NCI-H2227 treated with DMSO at 0.1 percent for 48 hours (cell line): ENCODE measurements around the gene AZIN2.
A peak's percentile ranks its signal among the peaks of the same experiment; 100 is the strongest.
"Not testable (repeated sequence)": the region's sequence is repeated elsewhere in the genome, so short reads cannot be mapped to it uniquely, and the experiment has no call there.

Experiments used
- DNase-seq: peaks from one replicate; lab custom pipeline; 2025; lab: John Stamatoyannopoulos, UW

The AZIN2 gene

DNA sequence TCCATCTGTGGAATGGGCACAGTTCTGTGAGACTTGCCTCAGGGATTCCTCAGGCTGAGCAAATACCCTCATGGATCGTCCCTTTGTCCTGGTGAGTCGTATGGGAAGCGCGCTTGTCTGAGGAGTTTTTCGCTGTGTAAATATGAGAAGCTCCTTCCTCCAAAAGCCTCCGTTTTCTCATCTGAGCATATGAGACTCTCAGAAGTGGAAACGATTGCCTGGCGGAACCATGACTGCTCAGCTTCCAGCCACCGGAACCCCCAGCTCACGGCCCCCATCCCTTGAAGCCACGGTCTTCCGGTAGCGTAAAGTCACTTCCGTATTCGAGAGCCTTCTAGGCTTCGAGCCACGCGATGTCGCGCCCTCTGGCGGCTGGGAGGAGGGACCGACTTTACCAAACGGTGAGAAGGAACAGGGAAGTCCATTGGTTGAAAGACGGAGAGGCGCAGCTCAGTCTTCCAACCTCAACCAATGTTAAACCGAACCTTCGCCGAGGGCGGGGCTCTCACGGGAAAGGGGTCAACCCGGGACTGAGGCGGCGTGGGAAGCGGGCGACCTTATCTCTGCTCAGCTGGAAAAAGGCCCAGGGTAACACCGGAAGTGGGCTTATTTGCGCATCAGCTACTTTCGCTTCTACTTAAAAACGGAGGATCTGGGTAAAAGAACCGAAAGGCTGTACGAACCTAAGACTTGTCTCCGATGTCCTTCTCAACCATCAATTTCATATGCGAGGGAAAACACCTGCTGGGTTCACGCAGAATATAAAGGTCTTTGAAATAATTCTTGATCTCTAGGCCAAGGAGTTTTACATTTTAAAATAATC, 46.3 kb downstream of the AZIN2 start:
- peak; percentile 99 for DNase-seq

DNA sequence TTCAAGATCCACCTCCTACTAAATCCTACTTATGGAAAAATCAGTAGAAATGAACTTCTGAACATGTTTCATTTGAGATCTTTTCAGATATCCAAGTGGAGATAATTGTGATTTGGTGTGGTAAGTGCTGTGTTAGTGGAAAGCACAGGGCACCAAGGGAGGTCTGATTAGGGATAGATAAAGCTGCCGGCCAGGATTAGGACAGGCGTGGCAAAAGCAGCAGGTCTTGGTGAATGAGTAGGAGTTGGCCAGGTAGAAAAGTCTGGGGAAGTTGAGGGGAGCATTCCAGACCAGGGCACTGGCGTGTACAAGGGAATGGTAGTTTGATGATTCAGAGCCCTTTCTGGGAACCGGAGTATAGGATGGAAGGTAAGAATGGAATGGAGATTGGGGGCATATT, 47.8 kb downstream of the AZIN2 start:
- DNase-seq, result no peak

DNA sequence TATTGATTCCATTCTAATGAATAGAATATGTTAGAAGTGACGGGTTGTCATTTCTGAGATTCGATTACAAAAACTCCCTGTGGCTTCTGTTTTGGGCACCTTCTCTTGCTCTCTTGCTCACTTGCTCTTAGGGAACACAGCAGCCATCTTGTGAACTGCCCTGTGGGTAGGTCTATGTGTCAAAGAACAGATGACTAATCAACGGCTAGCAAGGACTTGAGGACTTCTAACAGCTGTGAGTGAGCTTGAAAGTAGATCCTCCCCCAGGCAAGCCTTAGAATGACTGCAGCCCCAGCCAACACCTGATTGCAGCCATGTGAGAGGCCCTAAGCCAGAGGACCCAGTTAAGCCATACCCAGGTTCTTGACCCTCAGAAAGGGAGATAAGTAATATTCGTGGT, 49.3 kb downstream of the AZIN2 start:
- no peak for DNase-seq

DNA sequence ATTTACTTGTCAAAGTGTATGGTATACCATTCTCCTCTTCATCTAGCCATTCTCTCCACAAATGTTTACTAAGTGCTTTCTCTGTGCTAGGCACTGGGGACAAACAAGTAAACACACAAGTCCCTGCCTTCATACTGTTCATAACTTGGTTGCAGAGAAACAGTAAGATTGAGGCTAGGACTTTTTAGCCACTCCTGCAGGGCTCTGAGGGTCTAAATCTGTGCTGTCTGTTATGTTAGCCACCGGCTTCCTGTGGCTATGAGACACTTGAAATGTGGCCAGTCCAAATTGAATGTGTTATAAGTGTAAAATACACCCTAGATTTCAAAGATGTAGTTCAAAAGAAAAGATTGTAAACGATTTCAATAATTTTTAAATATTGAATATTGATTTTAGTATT, 50.2 kb downstream of the AZIN2 start:
- no peak for DNase-seq

DNA sequence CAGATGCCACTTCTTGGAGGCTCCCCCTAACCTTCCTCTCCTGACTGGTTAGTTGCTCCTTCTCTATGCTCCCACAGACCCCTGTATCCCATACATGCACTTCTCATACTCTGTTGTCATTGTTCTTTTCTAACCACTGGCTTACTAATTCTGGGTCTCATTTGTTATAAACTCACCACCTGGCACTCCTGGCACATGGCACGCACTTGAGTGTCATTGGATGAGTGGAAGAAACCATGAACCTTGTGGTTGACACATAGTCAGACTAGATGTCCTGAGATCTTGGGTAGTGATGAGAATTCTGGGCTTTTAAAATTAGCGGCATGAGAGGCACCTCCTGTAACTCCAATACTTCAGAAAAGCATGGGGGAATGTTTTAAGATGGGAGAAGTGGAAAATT, 51.6 kb downstream of the AZIN2 start:
- no peak for DNase-seq

DNA sequence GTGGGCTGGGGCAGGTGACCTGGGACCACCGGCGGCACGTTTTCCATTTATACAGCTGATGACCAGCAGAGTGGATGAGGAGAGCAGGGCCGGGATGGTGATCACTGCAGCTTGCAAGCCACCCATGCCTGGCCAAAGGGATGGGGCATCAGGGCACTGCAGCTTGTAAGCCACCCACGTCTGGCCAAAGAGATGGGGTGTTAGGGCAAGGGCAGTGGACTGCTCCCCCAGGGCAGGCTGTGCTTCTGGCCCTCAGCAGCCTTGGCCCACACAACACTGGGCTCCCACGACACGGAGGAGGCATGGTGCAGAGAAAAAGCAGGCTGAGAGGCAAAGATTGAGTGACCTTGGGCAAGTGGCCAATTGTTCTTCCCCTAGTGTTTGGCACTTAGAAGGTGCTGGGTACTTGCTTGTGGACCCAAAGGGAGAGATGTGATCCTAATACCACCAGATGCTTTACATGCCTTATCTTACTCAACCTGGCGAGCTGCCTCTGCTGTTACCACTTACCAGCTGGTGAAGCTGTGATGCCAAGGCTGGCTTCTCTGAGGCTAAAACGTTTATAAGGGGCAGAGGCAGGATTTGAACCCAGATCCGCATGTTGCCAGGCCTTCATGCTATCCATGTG, 52.6 kb downstream of the AZIN2 start:
- no peak for DNase-seq

DNA sequence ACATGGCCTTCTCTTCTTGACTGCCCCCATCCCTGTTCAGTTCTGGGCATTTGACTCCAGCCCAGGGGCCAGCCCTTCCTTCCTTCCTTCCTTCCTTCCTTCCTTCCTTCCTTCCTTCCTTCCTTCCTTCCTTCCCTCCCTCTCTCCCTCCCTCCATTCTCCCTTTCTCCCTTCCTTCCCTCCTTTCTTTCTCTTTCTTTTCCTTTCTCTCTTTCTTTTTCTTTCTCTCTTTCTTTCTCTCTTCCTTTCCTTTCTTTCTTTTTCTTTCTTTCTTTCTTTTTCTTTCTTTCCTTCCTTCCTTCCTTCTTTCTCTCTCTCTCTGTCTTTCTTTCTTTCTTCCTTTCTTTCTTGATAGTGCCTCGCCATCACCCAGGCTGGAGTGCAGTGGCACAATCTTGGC, 55.1 kb downstream of the AZIN2 start:
- DNase-seq, result not testable (repeated sequence)

DNA sequence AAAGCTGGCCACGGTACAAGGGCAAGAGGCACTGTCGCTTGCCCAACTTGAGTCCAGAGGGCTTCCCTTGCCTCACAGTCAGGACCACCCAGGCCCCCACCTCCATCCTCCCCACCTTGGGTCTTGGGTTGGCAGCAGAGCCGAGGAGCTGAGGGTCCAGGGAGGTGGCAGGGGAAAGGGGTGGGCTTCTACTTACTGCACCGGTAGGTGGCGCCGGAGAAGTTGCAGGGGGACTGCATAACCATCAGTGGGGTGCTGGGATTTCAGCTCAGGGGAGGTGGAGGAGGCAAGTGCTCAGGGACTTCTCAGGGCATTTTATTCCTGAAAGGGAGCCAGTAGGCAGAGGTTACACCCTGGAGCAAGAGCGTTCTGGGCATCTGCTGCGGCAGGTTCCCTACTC, 56.8 kb downstream of the AZIN2 start:
- DNase-seq, result no peak

DNA sequence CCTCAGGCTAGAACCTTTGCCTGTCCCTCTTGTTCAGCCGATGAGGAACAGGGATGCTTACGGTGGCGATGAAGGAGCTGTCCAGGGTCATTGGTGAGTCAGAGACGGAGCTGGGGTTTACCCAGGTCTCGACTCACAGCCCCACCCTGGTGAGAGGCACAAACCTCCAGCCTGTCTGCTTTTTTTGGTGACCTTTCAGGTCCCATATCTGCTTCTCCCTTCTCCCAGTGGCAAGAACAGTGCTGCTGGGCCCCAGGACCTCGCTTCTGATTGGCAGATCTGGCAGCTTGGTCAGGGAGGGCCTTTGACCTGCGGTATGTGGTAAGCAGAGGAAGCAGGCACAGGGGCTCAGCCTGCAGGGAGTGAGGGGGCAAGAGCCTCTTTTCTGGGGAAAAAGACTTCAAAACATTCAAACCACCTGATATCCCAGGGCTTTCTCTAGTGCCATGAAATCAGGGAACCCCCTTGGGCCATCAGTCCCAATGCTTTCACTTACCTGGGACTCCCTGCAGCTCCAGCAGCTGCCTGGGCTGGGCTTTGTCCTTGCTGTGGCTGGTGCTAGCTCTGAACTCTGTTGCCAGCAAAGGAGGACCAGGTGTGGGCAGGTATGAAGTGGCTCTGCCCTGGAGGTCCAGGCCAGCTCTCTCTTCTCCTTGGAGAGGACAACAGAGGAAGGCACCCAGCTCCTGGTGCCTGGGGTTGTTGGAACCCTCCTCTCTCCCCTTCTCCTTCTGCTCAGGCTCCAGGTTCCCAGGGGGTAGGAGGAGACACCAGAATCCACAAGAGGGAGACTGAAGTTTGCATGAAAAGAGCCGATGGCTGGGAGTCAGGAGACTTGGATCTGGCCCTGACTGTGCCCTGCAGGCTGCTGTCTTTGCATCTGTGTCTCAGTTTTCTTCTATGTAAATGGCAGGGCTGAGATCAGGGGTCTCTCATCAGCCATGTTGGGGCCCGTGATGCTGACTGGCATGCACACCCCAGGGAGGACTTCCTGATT, 59.5 kb downstream of the AZIN2 start:
- no peak for DNase-seq

DNA sequence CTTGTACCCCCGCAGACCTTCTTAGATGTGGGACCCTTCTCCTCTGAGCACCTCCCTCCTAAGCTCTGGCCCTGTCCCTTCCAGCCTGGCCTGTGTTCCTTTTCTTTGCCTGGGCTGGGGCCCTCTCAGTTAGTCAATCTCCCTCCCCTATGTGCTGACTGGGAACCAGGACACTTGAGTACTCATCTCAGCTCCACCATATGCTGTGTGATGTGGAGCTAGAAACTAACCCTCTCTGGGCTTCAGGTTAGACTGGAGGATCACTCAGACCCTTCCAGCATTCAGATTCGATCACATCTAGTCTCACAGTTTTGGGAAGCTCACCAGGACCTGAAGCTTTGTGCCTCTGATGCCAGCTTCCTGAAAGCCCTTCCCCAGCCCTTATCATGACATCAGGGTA, 60.3 kb downstream of the AZIN2 start:
- no peak for DNase-seq

DNA sequence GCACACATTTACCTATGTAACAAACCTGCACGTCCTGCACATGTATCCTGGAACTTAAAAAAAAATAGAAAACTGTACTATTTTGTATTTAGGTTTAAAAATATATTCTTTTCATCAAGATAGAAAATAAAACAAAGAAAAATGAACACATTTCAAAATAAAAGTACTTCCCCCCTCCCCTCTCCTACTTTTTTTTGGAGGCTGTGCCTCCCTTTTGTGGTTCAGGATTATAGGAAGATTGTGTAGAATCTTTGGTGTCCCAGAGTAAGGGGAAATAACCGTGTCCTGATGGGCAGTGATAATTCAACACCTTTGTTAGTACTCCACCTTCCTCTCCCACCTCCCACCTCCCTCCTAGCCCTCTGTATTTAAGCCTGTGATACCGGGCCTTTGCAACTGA, 60.8 kb downstream of the AZIN2 start:
- DNase-seq, result no peak

DNA sequence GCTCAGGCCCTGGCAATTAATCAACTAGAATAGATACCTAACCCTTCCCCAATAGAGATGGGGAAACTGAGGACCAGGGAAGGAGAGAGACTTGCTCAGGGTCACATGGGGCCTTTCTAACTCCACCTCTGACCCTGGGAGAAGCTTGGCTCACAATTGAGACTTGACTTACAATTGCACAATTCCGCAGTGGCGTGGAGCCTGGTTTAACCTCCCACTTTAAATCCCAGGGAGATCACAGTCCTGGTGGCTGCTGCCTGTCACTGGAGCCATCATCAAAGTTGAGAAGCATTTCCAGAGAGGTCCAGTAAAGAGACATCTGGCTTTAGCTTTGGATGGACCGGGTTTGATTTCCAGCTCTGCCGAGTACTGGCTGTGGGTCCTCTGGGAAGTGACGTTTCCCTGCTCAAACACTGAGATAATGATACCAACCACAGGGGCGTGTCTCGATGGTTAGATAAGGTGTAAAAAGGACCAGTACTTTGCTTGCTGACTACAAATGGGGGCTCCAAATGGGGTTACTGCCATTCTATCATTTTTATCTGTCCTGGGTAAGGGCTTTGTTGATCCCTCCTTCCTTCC, 61.6 kb downstream of the AZIN2 start:
- DNase-seq, result no peak

DNA sequence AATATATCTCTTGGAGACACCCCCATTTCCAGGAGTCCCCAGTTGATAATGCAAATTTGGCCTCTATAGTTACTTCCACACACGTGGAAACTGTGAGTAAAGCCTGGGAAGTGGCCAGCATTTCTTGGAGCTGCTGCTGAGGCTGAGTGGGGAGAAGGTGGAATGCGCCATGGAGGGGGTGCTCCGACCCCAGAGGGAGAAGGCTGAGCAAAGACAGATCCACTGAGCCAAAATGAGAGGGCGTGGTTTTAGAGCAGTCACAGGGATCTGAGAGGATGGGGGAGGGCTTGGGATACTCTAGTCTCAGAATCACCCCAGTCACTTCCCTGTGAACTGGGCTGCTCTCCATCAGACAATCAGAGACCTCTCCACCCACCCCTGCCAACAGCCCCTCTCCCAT, 62.2 kb downstream of the AZIN2 start:
- DNase-seq, result no peak

DNA sequence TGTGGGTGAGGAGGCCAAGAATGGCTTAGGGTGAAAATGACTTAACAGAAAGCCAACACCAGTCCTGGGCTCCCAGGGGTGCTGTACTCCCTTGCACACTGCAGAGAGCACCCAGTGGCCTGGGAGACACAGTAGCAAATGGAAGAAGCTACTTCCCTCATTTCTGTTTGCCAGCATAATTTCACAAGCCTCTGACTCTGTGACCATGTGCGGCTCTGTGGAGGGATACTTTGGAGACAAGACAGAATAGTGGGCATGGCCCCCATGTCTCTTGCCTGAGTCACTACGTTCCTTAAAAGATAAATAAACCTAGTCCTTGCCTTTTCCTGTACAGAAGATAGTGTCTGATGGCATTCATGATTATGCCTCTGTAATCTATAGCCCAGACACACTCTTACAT, 62.7 kb downstream of the AZIN2 start:
- no peak for DNase-seq

DNA sequence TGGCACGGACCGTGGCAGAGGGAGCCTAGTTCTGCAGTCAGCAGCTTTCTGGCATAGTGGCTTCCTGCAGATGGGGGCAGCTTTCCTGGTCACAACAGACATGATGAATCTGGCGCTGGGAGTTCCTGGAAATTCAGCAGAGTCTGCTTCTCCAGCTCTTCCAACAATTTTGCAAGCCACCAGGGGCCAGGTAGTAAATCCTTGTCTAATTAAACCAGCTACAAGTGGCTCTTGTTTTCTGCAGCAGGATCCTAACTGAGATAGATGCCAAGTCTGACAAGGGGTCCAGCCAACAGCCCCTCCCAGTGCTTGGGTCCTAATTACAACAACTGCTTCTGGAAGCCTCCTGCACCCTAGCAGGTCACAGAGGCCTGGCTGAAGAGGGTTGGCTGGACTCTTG, 65.0 kb downstream of the AZIN2 start:
- no peak for DNase-seq

DNA sequence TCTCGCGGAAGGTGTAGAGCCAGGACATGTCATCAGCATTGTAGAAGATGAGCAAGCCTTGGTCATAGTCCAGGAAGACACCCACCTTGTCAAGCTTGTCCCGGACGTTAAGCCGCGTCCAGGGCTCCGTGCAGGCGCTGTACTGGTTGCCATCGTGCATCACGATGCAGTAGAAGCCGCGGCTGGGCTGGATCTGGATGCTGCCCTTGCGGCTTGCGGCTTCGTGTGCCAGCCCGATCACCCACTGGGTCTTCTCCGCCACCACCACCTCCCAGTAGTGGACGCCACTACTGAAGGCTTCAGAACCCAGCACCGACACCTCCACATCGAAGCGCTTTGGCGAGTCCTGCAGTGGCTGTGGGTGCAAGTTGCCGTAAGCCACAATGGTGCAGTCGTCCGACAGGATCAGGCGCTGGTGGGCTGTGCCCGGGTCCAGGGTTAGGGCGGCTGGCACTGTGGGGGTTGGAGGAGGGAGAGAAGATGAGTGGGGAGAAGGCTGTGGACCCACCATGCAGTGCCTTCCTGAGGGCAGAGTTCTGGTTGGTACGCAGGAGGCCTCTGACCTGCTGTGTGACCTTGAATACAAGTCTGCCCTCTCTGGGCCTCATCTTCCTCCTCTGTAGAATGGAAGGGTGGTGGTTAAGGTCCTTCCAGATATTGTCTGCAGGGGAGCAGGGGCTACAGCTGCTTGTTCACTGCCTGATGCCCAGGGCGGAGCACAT, 66.5 kb downstream of the AZIN2 start:
- no peak for DNase-seq

DNA sequence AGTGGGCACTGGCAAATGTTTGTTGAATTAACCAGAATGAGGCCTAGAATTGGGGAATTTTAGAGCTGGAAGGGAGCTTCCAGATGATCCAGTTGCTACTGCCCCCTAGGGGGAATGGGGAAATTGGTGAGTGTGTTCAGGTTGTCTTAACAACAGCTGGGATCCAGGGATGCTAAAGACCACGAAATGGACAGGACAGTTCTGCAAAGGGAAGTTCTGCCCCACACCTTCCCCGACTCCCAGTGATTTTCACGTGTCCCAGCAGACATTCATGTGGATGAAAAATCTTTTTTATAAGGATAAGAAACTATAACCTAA, 67.0 kb downstream of the AZIN2 start:
- DNase-seq, result no peak

DNA sequence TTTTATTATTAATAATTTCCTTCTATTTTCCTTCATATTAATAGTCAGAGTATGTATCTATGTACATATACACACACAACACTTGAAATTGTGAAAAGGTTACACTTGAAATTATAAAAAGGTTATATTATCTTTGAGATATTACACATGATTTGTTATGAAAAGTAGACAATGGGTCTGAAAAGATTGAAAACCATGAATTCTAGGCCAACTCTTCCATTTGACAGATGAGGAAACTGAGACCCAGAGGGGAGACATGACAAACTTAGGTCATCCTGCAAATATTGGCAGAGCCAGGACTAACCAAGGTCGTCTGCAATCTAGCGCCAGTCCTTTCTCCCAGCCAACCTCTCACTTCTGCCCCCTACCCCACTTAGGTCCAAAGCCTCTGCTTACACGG, 67.7 kb downstream of the AZIN2 start:
- no peak for DNase-seq

DNA sequence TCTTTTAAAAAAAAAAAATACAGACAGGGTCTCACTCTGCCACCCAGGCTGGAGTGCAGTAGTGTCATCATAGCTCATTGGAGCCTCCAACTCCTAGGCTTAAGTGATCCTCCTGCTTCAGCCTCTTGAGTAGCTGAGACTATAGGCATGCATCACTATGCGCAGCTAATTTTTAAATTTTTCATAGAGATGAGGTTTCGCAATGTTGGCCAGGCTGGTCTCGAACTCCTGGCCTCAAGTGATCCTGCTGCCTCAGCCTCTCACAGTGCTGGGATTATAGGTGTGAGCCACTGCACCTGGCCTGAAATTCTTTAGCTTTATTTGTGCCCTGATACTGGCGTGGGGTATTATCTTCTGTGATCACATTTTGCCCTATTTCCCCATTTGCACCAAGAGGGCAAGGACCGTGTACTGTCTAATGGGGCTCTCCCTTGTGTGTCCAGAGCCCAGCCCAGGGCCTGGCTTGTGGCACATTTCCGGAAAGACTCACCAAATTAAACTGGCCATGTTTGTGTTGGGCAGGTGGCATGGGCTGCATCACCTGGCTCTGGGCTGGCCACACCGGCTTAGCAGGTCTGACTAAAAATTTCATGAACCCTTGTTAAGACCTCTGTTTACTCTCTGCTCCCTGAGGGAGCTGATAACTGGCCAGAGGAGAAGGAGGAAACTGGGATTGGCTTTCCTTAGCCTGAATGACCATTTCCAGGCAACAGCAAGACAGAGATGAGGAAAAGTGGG, 68.7 kb downstream of the AZIN2 start:
- DNase-seq, result no peak

DNA sequence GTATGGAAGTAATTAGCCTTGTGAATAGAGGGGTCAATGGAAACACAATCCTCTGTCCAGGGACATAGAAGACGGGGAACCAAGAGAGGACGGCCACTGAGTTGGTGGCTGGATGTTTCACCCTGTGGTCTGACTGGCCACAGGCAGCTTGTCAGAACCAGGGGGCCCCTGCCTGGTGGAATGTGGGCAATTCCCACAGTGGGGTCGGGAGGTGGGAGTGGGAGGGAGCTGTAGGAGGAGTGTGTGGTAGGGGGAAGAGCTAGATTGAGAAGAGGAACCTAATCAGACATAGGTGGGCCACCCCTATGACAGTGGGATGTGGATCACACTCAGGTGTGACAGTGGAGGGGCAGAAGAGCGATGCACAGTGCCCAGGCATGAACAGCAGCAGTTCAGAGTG, 69.6 kb downstream of the AZIN2 start:
- no peak for DNase-seq

DNA sequence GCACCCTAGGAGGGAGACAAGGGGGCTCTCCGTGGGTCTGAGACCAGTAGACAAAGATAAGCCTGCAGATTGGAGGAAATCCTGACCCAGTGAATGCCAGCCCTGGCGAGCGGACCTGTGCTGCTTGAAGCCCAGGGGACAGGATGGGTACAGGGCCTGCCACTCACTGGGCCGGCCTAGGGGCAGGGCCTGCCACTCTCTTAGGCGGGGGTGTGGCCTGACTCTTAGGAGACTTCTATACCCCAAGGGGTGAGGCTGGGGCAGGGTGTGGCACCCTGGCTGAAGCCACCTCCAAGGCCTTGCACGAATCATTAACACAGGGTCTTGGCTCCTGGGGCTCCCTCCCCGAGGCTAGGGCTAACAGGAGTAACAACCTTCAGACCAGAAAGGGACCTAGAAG, 70.2 kb downstream of the AZIN2 start:
- no peak for DNase-seq
